Tibial nerve (tissue), 4 donors: ENCODE results near the gene CAPZA1. TPM values are rescaled to one million over a fixed set of nuclear protein-coding genes. Genes with fewer than 3 reads are reported as not detected.

Experiments used
- DNase-seq, 2 donors: peaks; one replicate each; pipeline ENCODE4 v3.0.0-alpha.2; 2019; ENCODE audit warnings: low spot score in 2 of 2
- H3K27ac ChIP-seq, 4 donors: fragments of 200-600 bp; sonication (generic) in 3 of 4; one replicate each; pipeline ENCODE4 v1.5.1; 2017 to 2019; ENCODE audit warnings: mild to moderate bottlenecking in 1 of 4
- H3K27me3 ChIP-seq, 2 donors: fragments of 200-600 bp; sonication (generic) in 1 of 2; one replicate each; pipeline versions ENCODE4 v1.5.1 to v1.6.0; 2017 to 2019
- H3K36me3 ChIP-seq, 3 donors: fragments of 200-600 bp; sonication (generic); one replicate each; pipeline ENCODE4 v1.5.1; 2018 to 2019
- H3K4me1 ChIP-seq, 4 donors: fragments of 200-600 bp; sonication (generic) in 3 of 4; one replicate each; pipeline ENCODE4 v1.5.1; 2017 to 2019
- H3K4me3 ChIP-seq, 4 donors: fragments of 200-600 bp; sonication (generic) in 3 of 4; one replicate each; pipeline ENCODE4 v1.5.1; 2017 to 2019; ENCODE audit warnings: mild to moderate bottlenecking in 1 of 4, moderate library complexity in 1 of 4
- H3K9me3 ChIP-seq, 4 donors: fragments of 200-600 bp; sonication (generic) in 3 of 4; one replicate each; pipeline ENCODE4 v1.5.1; 2017 to 2019
- EP300 ChIP-seq, 2 donors: sonication (generic); formaldehyde crosslinking; IDR thresholded peaks; one replicate each; pipeline ENCODE4 v1.6.1; 2017; ENCODE audit warnings: antibody characterized with exemption in 2 of 2, mild to moderate bottlenecking in 1 of 2
- POLR2A ChIP-seq, 2 donors: fragments of 450-650 bp; IDR thresholded peaks; one replicate each; pipeline ENCODE4 v1.6.1; 2017; ENCODE audit warnings: antibody characterized with exemption in 2 of 2, mild to moderate bottlenecking in 2 of 2, moderate library complexity in 2 of 2
- WGBS, 2 donors: methylation state at CpG; one replicate each; pipeline ENCODE4 v1.1.5; 2018; 5-methylcytosine and 5-hydroxymethylcytosine counted together
- total RNA-seq, 4 donors: library from RNA; depleted of rRNA; stranded (reverse); fragments of >200 nt; gene quantifications; one replicate each; pipeline ENCODE4 v1.1.0, GENCODE V29; 2016
- TF ChIP-seq, protein P1 (sequence below), 5 experiments: fragments of 200-600 bp in 3 of 5; fragments of 450-650 bp in 2 of 5; sonication (generic) in 3 of 5; IDR thresholded peaks; one replicate each; pipeline ENCODE4 v1.5.1; 2016 to 2019; ENCODE audit warnings: antibody characterized with exemption in 5 of 5, mild to moderate bottlenecking in 3 of 5, moderate library complexity in 2 of 5

CAPZA1 gene
- total RNA-seq, 4 donors from 2014 or later: 90.8 to 126 (median 114) TPM

DNA sequence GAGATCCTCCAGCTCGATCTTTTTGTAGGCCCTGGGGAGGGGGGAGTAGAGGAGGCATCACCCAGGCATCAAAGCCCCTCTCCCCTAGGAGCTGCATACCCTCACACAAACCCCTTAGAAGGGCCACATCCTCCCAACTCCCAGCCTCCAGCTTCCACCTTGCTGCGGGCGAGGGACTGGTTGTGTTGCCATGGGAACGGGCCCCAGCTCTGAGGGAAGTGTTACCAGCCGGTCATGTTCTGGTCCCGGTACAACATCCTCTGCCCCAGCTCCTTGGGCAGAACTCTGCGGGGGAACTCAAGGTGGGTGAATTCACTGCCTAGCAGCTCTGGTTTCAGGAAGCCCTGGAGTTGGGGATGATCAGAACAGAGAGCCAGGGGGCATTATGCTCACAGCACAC lies 91.4 kb downstream of the CAPZA1 start:
- DNase-seq: no peak
- no peaks in the 10 kb centered on the region for H3K36me3 ChIP-seq
- 70 to 77% methylated on average over 7 of the region's 7 CpGs for WGBS, 2 donors
- H3K27ac ChIP-seq: no peak overlapping the region
- H3K9me3 ChIP-seq: no peaks in the 10 kb centered on the region
- H3K27me3 ChIP-seq: no peaks in the 10 kb centered on the region
- H3K4me1 ChIP-seq: peaks cover 0 to 25% (median 12%) of the 10 kb centered on the region in 4 donors
- H3K4me3 ChIP-seq: no peak overlapping the region
- TF ChIP-seq POLR2A (IDR thresholded peaks at IDR 0.05): no peak
- TF ChIP-seq, protein P1, sequence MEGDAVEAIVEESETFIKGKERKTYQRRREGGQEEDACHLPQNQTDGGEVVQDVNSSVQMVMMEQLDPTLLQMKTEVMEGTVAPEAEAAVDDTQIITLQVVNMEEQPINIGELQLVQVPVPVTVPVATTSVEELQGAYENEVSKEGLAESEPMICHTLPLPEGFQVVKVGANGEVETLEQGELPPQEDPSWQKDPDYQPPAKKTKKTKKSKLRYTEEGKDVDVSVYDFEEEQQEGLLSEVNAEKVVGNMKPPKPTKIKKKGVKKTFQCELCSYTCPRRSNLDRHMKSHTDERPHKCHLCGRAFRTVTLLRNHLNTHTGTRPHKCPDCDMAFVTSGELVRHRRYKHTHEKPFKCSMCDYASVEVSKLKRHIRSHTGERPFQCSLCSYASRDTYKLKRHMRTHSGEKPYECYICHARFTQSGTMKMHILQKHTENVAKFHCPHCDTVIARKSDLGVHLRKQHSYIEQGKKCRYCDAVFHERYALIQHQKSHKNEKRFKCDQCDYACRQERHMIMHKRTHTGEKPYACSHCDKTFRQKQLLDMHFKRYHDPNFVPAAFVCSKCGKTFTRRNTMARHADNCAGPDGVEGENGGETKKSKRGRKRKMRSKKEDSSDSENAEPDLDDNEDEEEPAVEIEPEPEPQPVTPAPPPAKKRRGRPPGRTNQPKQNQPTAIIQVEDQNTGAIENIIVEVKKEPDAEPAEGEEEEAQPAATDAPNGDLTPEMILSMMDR (IDR thresholded peaks at IDR 0.05): no peak
- TF ChIP-seq EP300 (IDR thresholded peaks at IDR 0.05): no peak

- no peaks in the 10 kb centered on the region for H3K27me3 ChIP-seq
- H3K27ac ChIP-seq: no peak overlapping the region
- TF ChIP-seq EP300 (IDR thresholded peaks at IDR 0.05) (no peak), POLR2A (IDR thresholded peaks at IDR 0.05) (no peak)
- TF ChIP-seq, protein P1 (IDR thresholded peaks at IDR 0.05): no peak
- WGBS, 2 donors: 66 to 74% methylated on average over 11 of the region's 11 CpGs
- H3K36me3 ChIP-seq: no peaks in the 10 kb centered on the region
- peaks cover 0 to 29% (median 12%) of the 10 kb centered on the region in 4 donors for H3K4me1 ChIP-seq
- H3K4me3 ChIP-seq: no peak overlapping the region
- H3K9me3 ChIP-seq: no peaks in the 10 kb centered on the region
- DNase-seq: no peak
These were observed 92.0 kb downstream of the CAPZA1 start for GRCh38 chr1:112711670-112712069.

DNA sequence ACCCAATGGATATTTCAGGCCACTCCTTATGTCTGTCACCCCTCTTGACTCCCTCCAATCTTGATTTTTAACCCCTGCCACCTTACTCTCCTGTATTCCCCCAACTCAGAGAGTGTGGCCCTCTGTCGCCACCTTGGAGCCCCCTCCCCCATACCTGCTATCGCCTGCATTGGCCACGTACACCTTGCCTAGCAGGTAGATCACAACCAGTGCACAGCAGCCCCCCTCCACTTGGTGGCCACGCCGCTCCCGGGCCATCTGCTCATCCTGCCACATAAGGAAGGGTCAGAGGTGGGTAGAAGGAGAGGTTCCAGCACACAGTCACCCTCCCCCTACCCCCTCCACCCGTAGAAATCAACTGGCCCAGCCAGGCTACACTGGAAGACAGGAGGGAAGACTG lies 92.6 kb downstream of the CAPZA1 start:
- Histone ChIP-seq H3K27ac (no peak overlapping the region), H3K4me1 (peaks cover 0 to 29% (median 12%) of the 10 kb centered on the region in 4 donors), H3K36me3 (no peaks in the 10 kb centered on the region), H3K27me3 (no peaks in the 10 kb centered on the region), H3K4me3 (no peak overlapping the region), H3K9me3 (no peaks in the 10 kb centered on the region)
- WGBS, 2 donors: 85 to 90% methylated on average over 7 of the region's 7 CpGs
- TF ChIP-seq, protein P1 (IDR thresholded peaks at IDR 0.05): no peak
- no peak for DNase-seq

- TF ChIP-seq EP300 (IDR thresholded peaks at IDR 0.05): no peak
- no peak for TF ChIP-seq POLR2A (IDR thresholded peaks at IDR 0.05)
- TF ChIP-seq, protein P1 (IDR thresholded peaks at IDR 0.05): no peak
- H3K27me3 ChIP-seq: no peaks in the 10 kb centered on the region
- no peak for DNase-seq
- WGBS, 2 donors: 80 to 86% methylated on average over 9 of the region's 9 CpGs
- H3K27ac ChIP-seq: no peak overlapping the region
- no peak overlapping the region for H3K4me3 ChIP-seq
- H3K9me3 ChIP-seq: no peaks in the 10 kb centered on the region
- H3K36me3 ChIP-seq: no peaks in the 10 kb centered on the region
- peaks cover 0 to 25% (median 10%) of the 10 kb centered on the region in 4 donors for H3K4me1 ChIP-seq
These were observed 93.1 kb downstream of the CAPZA1 start for GRCh38 chr1:112712701-112713128.

- H3K36me3 ChIP-seq: no peaks in the 10 kb centered on the region
- 63 to 70% methylated on average over 11 to 14 of the region's 14 CpGs for WGBS, 2 donors
- TF ChIP-seq EP300 (IDR thresholded peaks at IDR 0.05) (no peak), POLR2A (IDR thresholded peaks at IDR 0.05) (no peak)
- TF ChIP-seq, protein P1 (IDR thresholded peaks at IDR 0.05): no peak
- H3K9me3 ChIP-seq: no peaks in the 10 kb centered on the region
- DNase-seq: no peak
- peak overlapping the region in 2 of 4 donors; percentile 55 to 80 for H3K27ac ChIP-seq
- H3K27me3 ChIP-seq: no peaks in the 10 kb centered on the region
- peaks cover 0 to 28% (median 11%) of the 10 kb centered on the region in 4 donors for H3K4me1 ChIP-seq
- H3K4me3 ChIP-seq: peak overlapping the region; percentile 65 to 82 (median 81)
These were observed 94.1 kb downstream of the CAPZA1 start for GRCh38 chr1:112713466-112714312.
